ENCODE results near the gene ATAT1.

DNA sequence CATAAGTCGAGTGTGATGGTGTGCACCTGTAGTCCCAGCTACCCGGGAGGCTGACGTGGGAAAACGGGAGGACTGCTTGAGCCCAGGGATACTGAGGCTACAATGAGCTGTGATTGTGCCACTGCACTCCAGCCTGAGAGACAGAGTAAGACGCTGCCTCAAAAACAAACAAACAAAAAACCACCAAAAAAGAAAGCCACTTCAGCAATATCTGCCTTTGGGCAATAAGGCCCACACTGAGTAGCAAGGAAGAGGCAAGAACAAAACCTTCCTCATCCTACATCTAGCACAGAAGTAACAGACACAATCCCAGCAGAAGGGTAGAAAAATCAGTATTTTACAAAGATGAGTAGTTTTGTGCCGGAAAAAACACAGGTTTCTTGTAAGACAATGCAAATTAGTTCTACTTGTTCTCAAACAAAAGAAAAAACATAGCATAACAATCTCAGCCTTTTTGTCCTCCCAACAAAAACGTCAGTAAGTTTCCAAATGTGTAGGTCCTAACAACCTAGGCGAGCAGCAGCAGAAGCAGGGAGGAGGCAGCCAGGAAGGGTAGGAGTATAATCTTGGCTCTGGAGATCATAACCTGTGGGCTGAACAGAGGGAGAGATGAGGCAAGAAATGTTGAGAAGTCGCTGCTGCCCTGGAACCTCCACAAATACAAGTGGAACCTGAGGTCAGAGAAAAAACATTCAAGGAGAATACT lies 15.4 kb upstream of the ATAT1 start:
- TF ChIP-seq, protein P1, sequence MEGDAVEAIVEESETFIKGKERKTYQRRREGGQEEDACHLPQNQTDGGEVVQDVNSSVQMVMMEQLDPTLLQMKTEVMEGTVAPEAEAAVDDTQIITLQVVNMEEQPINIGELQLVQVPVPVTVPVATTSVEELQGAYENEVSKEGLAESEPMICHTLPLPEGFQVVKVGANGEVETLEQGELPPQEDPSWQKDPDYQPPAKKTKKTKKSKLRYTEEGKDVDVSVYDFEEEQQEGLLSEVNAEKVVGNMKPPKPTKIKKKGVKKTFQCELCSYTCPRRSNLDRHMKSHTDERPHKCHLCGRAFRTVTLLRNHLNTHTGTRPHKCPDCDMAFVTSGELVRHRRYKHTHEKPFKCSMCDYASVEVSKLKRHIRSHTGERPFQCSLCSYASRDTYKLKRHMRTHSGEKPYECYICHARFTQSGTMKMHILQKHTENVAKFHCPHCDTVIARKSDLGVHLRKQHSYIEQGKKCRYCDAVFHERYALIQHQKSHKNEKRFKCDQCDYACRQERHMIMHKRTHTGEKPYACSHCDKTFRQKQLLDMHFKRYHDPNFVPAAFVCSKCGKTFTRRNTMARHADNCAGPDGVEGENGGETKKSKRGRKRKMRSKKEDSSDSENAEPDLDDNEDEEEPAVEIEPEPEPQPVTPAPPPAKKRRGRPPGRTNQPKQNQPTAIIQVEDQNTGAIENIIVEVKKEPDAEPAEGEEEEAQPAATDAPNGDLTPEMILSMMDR (conservative IDR thresholded peaks at IDR 0.05 in 1 of 2, IDR thresholded peaks at IDR 0.05 in 1 of 2; ENCODE audit: extremely low read depth in 1 of 2, insufficient read depth in 1 of 2, low read depth in 1 of 2, low read length in 2 of 2): no peak
- no peak for TF ChIP-seq EZH2 (IDR thresholded peaks at IDR 0.05; ENCODE audit: borderline replicate concordance, low read length)

Measured in mammary epithelial cell (primary cell).